GM18505 (cell line): ENCODE measurements around the gene SCN3B.
A peak's percentile ranks its signal among the peaks of the same experiment; 100 is the strongest.

Experiments
- ATAC-seq: cut with Tn5 transposase; IDR thresholded peaks from one replicate; pipeline ENCODE4 v1.9.1; 2021; ENCODE audit not compliant: unreplicated experiment
- POLR2A ChIP-seq: IDR thresholded peaks from 4 replicates; pipeline ENCODE4 v1.6.1; 2011; ENCODE audit warnings: borderline replicate concordance; ENCODE audit not compliant: insufficient read depth, insufficient read length; ENCODE audit errors: extremely low read depth

The SCN3B gene

DNA sequence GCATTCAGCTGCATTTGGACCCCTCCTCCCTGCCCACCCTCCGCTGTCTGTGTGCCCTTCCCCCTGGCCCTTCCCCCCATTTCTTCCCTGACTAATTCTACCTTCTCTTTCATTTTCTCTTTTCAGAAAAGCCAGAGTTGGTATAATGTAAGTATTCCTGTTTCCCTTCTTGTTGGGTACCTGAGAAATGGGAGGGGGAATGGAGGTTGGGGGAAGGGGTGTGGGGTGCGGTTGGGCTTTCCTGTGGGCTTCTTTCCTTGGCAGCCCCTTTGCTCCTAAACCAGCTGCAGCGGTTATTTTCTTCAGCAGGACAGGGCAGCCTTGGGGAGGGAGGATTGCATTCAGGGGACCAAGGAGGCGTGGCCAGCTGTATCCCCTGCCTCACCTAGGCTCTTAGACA is 70.2 kb downstream of the SCN3B start:
- TF ChIP-seq POLR2A, result no peak
- ATAC-seq, result no peak

DNA sequence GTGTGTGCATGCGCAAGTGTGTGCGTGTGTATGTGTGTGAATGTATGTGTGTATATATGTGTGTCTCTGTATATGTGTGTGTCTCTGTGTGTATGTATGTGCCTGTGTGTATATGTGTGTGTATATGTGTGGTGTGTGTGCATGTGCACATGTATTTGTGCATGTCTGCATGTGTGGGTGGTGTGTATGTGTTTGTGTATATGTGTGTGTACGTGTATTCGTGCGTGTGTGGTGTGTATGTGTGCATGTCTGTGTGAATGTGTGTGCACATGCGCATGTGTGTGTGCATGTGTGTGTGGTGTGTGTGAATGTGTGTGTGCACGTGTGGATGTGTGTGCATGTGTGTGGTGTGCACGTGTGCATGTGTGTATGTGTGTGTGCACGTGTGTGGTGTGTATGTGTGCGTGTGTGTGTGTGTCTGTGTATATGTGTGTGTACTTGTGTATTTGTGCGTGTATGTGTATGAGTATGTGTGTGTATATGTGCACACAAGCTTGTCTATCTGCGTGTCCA is 71.4 kb downstream of the SCN3B start:
- no peak for TF ChIP-seq POLR2A
- no peak for ATAC-seq

DNA sequence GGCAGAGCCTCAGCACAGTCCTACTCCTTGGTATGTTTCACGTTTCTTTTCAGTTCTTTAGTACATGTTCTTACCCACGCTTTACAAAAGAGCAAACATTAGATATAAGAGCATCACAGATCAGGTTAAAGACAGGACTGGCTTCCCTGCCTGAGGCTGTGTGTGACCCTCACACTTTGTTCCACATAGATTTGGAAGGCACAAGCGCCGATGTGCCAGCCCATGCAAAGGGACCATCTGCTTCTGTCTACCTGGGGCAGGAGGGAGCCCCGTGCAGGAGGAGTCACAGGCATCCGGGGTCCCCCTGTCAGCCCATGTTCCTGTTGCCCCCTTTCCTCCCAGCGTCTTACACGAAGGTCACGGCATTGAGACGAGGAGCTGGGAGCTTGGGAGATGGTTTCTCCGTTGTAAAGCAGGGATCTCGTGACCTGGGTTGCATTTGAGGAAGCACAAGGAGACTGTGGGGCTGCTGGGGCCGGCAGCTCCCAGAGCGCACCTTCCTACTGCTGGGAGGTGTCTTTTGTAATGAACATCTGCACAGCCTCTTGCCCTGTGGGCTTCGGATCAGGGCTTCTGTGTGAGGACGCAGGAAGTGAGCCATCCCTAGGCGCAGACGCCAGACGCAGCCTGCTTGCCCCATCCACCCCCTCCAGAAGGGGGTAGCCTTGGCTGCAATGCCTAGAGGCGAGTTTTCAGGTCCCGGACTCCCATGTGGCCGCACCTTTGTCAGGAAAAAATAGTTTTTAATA is 72.6 kb downstream of the SCN3B start:
- TF ChIP-seq POLR2A, result no peak
- no peak for ATAC-seq

DNA sequence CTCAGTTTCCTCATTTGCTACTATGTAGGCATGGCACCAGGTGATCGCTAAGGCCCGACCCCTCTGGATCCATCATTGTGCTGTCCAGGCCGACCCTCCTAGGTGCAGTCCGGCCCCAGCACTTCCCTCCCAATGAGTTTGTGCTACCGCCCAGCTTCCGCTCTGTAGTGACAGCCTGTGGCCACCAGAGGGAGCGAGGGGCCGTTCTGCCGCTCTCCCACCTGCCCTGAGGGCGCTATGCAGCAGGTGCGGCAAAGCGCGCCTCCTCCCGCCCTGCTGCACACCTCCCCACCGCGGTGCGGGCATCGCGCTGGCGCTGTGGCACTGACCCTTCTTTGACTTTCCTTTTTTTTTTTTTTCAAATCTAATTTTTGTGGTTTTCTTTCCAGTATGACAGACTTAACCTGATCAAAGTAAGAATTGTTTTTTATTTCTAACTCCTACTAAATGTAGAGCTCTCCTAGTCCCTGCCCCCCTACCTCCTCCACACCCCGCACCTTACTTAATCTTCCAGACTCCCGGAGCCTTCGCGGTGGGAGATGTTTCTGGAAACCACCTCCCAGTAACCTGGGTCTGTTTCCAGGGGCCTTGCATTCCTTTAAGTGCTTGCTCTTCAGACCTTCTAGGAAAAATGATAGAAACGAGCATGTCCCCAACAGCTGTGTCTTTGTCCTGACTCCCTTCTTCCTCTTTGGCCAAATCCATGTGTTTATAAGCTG is 73.7 kb downstream of the SCN3B start:
- ATAC-seq, result peak; percentile 57
- TF ChIP-seq POLR2A, result no peak

DNA sequence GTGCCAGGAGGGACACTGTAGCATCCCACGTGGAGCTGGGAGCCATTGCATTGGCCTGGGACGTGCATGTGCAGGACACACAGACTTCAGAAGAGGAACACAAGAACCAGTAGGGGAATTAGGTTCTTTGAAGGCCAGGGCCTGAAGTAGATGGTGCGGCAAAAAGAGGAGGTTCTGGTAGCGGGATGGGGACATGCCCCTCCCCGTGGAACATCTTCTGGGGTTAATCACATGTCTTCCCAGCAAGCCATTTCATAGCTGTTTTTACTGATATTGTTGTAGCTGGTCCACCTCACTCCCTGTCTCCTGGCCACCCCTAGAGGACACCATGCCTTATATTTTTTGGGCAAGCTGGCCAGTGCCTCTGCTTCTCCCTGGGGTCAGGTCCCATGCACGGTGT is 74.3 kb downstream of the SCN3B start:
- no peak for ATAC-seq
- no peak for TF ChIP-seq POLR2A

DNA sequence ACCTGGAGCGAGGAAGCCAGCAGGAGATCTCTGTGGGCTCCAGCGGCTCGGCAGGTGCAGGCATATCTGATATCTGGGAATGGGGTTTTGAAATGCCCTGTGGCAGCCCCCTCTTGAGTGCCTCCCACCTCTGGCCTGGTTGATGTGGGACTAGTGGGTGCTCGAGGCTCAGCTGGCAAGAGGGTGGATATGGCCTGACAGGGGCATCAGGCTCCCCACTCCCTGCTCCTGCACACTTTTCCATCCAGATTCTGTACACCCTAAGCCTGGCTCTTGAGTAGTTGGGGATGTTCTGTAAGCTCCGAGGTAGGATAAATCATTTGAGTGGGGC is 75.0 kb downstream of the SCN3B start:
- TF ChIP-seq POLR2A, result no peak

More for the DNA sequence above, 75.0 kb downstream of the SCN3B start:
- ATAC-seq, result no peak
